ENCODE data around the gene WIPF1.

DNA sequence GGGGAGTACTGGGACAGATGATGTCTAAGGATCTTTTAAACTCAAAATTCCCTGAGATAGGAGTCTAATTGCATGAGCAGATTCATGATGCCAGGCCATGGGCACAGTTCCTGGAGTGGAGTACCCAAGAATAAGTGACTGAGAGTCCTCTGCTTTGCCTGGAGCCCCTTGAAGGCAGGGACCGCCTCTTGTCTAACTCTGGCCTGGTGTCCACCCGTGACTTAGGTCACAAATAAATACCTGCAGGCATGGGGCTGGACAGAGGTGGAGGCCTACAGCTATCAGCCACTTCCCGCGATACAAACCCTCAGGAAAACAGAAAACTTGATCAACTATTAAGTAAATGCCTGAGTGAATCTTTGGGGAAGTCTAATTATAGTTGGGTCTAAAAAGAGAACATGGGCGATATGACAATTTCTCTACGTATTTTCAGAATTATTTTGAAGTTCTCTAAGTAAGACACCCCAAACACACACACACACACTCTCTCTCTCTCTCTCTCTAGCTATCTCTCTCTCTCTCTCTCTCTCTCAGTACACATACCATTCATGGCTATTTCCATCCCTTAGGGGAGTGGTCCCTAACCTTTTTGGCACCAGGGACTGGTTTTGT, 1.8 kb upstream of the WIPF1 start:
- TF ChIP-seq, protein P1, sequence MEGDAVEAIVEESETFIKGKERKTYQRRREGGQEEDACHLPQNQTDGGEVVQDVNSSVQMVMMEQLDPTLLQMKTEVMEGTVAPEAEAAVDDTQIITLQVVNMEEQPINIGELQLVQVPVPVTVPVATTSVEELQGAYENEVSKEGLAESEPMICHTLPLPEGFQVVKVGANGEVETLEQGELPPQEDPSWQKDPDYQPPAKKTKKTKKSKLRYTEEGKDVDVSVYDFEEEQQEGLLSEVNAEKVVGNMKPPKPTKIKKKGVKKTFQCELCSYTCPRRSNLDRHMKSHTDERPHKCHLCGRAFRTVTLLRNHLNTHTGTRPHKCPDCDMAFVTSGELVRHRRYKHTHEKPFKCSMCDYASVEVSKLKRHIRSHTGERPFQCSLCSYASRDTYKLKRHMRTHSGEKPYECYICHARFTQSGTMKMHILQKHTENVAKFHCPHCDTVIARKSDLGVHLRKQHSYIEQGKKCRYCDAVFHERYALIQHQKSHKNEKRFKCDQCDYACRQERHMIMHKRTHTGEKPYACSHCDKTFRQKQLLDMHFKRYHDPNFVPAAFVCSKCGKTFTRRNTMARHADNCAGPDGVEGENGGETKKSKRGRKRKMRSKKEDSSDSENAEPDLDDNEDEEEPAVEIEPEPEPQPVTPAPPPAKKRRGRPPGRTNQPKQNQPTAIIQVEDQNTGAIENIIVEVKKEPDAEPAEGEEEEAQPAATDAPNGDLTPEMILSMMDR (IDR thresholded peaks at IDR 0.05; ENCODE audit: borderline replicate concordance, extremely low read depth, low read length, poor library complexity, severe bottlenecking): no peak
- no peak for TF ChIP-seq EZH2 (IDR thresholded peaks at IDR 0.05; ENCODE audit: borderline replicate concordance, low read depth, low read length, severe bottlenecking)
